Cardiac muscle cell (in vitro differentiated cells and primary cell): ENCODE data around the gene DOCK2. TPM values are rescaled to one million over a fixed set of nuclear protein-coding genes. Genes with fewer than 3 reads are reported as not detected.

Experiments used
- DNase-seq, 2 donors: peaks; one replicate each; pipeline versions ENCODE4 v3.0.0 to v3.0.0-alpha.2; 2010 to 2017; ENCODE audit warnings: low read depth in 1 of 2, low spot score in 1 of 2
- H3K27ac ChIP-seq: fragments of 200-600 bp; sonication (generic); 2 replicates; pipeline ENCODE4 v1.5.1; 2016
- H3K27me3 ChIP-seq: fragments of 200-600 bp; sonication (generic); 2 replicates; pipeline ENCODE4 v1.6.0; 2016; ENCODE audit warnings: control low read depth
- H3K36me3 ChIP-seq: fragments of 200-600 bp; sonication (generic); 2 replicates; pipeline ENCODE4 v1.5.1; 2016; ENCODE audit warnings: control low read depth
- H3K4me1 ChIP-seq: fragments of 200-600 bp; sonication (generic); 2 replicates; pipeline ENCODE4 v1.8.1; 2017; ENCODE audit warnings: low read depth, mild to moderate bottlenecking, mixed run types
- H3K4me3 ChIP-seq: fragments of 200-600 bp; sonication (generic); 2 replicates; pipeline ENCODE4 v1.5.1; 2016; ENCODE audit warnings: mild to moderate bottlenecking
- H3K9me3 ChIP-seq: fragments of 200-600 bp; sonication (generic); 2 replicates; pipeline ENCODE4 v1.5.1; 2017; ENCODE audit warnings: low read depth, mild to moderate bottlenecking, control low read depth
- polyA plus RNA-seq: library from polyadenylated mRNA; unstranded; fragments of >200 nt; fragmentation: Nextera tagmentation; extraction: Ambion mirVana; gene quantifications from 2 replicates; pipeline ENCODE4 v1.2.1, GENCODE V29; 2016
- total RNA-seq: library from RNA; depleted of rRNA; stranded (reverse); fragments of >200 nt; gene quantifications from 2 replicates; pipeline ENCODE4 v1.2.3, GENCODE V29; 2016
- TF ChIP-seq, protein P1 (sequence below): IDR thresholded peaks from 2 replicates; pipeline ENCODE4 v1.5.1; 2012; ENCODE audit warnings: low read depth, mild to moderate bottlenecking, low read length

Gene DOCK2
- total and polyA plus RNA-seq, 2 experiments from 2014 or later = 3.3 to 6.5 TPM

GRCh38 chr5:169905017-169905416 is 267.9 kb downstream of the DOCK2 start:
- TF ChIP-seq, protein P1, sequence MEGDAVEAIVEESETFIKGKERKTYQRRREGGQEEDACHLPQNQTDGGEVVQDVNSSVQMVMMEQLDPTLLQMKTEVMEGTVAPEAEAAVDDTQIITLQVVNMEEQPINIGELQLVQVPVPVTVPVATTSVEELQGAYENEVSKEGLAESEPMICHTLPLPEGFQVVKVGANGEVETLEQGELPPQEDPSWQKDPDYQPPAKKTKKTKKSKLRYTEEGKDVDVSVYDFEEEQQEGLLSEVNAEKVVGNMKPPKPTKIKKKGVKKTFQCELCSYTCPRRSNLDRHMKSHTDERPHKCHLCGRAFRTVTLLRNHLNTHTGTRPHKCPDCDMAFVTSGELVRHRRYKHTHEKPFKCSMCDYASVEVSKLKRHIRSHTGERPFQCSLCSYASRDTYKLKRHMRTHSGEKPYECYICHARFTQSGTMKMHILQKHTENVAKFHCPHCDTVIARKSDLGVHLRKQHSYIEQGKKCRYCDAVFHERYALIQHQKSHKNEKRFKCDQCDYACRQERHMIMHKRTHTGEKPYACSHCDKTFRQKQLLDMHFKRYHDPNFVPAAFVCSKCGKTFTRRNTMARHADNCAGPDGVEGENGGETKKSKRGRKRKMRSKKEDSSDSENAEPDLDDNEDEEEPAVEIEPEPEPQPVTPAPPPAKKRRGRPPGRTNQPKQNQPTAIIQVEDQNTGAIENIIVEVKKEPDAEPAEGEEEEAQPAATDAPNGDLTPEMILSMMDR = no peak
- H3K9me3 ChIP-seq = no peaks in the 10 kb centered on the region
- DNase-seq = no peak
- H3K27me3 ChIP-seq = no peaks in the 10 kb centered on the region
- H3K36me3 ChIP-seq = no peaks in the 10 kb centered on the region
- no peak overlapping the region for H3K4me3 ChIP-seq
- no peak overlapping the region for H3K27ac ChIP-seq
- H3K4me1 ChIP-seq = no peaks in the 10 kb centered on the region

- H3K9me3 ChIP-seq = no peaks in the 10 kb centered on the region
- H3K4me3 ChIP-seq = no peak overlapping the region
- H3K27me3 ChIP-seq = no peaks in the 10 kb centered on the region
- H3K4me1 ChIP-seq = no peaks in the 10 kb centered on the region
- TF ChIP-seq, protein P1 = no peak
- H3K36me3 ChIP-seq = no peaks in the 10 kb centered on the region
- H3K27ac ChIP-seq = no peak overlapping the region
- DNase-seq = no peak
Observed at GRCh38 chr5:169906745-169907649, 269.9 kb downstream of the DOCK2 start.

DNA sequence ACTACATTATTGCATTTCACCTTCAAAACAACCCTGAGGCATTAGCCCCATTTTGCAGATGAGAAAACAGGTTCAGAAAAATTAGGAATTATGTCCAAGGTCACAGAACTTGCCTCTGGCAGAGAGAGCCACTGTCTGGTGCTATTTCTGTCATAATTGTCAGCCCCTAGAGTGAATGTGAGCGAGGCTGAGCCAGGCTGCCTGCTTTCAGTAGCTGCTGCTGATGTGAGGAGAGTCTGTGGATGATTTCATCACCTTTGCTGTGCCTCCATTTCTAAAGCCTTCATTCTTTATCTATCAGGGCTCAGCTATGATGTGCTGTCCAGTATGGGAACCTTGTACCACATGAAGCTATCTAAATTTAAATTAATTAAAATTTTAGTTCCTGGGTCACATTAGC is 271.8 kb downstream of the DOCK2 start:
- no peak overlapping the region for H3K4me3 ChIP-seq
- peak in 1 of 2 donors; percentile 34 for DNase-seq
- TF ChIP-seq, protein P1 = no peak
- H3K27me3 ChIP-seq = no peaks in the 10 kb centered on the region
- H3K27ac ChIP-seq = no peak overlapping the region
- no peaks in the 10 kb centered on the region for H3K9me3 ChIP-seq
- H3K36me3 ChIP-seq = no peaks in the 10 kb centered on the region
- H3K4me1 ChIP-seq = no peaks in the 10 kb centered on the region

DNA sequence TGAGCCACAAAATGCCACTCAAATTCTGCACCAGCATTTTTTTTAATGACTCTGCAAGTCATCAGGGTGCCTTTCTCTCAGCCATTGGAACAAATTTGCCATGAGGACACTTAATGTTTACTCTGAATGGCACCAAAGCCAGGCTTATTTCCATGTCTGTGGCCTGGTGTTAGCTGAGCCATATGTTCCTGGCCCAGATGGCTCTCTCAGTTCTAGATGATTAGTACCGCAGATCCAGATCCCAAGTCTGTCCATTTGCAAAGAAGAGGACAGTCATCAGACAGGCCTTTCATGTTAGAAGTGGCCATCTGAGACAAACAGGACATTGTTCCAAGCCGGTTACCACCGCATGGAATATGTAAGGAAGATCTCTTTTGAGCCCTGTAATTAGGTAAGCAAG is 272.9 kb downstream of the DOCK2 start:
- no peaks in the 10 kb centered on the region for H3K9me3 ChIP-seq
- no peak overlapping the region for H3K27ac ChIP-seq
- DNase-seq = no peak
- TF ChIP-seq, protein P1 = no peak
- H3K4me3 ChIP-seq = no peak overlapping the region
- H3K27me3 ChIP-seq = no peaks in the 10 kb centered on the region
- no peaks in the 10 kb centered on the region for H3K36me3 ChIP-seq
- no peaks in the 10 kb centered on the region for H3K4me1 ChIP-seq

GRCh38 chr5:169910393-169910792 is 273.3 kb downstream of the DOCK2 start:
- Histone ChIP-seq H3K9me3 (no peaks in the 10 kb centered on the region), H3K27ac (no peak overlapping the region), H3K4me3 (no peak overlapping the region), H3K27me3 (no peaks in the 10 kb centered on the region), H3K36me3 (no peaks in the 10 kb centered on the region), H3K4me1 (no peaks in the 10 kb centered on the region)
- TF ChIP-seq, protein P1 = no peak
- no peak for DNase-seq
